T-helper 2 cell treated with Interferon-gamma antibody and Interleukin-4, amounts not matched to agents 5 μg/mL and 100 μg/mL, for 36 hours (primary cell): ENCODE data around the gene PDE8B.

Experiments
- DNase-seq: peaks from one replicate; pipeline ENCODE4 v3.0.0; 2021; ENCODE audit warnings: low spot score
- H3K27ac Mint-ChIP-seq: one replicate; pipeline ENCODE4 v1.8.0; 2021; ENCODE audit warnings: mild to moderate bottlenecking, mixed read lengths
- H3K27me3 Mint-ChIP-seq: one replicate; pipeline ENCODE4 v1.8.0; 2021; ENCODE audit warnings: low read depth, mixed read lengths
- H3K36me3 Mint-ChIP-seq: one replicate; pipeline ENCODE4 v1.8.0; 2021; ENCODE audit warnings: low read depth, mixed read lengths
- H3K4me1 Mint-ChIP-seq: one replicate; pipeline ENCODE4 v1.8.0; 2021; ENCODE audit warnings: low read depth, mixed read lengths
- H3K4me3 Mint-ChIP-seq: one replicate; pipeline ENCODE4 v1.8.0; 2022; ENCODE audit warnings: mild to moderate bottlenecking, moderate library complexity, mixed read lengths
- H3K9me3 Mint-ChIP-seq: one replicate; pipeline ENCODE4 v1.8.0; 2021; ENCODE audit warnings: mixed read lengths

The PDE8B gene, protein sequence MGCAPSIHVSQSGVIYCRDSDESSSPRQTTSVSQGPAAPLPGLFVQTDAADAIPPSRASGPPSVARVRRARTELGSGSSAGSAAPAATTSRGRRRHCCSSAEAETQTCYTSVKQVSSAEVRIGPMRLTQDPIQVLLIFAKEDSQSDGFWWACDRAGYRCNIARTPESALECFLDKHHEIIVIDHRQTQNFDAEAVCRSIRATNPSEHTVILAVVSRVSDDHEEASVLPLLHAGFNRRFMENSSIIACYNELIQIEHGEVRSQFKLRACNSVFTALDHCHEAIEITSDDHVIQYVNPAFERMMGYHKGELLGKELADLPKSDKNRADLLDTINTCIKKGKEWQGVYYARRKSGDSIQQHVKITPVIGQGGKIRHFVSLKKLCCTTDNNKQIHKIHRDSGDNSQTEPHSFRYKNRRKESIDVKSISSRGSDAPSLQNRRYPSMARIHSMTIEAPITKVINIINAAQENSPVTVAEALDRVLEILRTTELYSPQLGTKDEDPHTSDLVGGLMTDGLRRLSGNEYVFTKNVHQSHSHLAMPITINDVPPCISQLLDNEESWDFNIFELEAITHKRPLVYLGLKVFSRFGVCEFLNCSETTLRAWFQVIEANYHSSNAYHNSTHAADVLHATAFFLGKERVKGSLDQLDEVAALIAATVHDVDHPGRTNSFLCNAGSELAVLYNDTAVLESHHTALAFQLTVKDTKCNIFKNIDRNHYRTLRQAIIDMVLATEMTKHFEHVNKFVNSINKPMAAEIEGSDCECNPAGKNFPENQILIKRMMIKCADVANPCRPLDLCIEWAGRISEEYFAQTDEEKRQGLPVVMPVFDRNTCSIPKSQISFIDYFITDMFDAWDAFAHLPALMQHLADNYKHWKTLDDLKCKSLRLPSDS

DNA sequence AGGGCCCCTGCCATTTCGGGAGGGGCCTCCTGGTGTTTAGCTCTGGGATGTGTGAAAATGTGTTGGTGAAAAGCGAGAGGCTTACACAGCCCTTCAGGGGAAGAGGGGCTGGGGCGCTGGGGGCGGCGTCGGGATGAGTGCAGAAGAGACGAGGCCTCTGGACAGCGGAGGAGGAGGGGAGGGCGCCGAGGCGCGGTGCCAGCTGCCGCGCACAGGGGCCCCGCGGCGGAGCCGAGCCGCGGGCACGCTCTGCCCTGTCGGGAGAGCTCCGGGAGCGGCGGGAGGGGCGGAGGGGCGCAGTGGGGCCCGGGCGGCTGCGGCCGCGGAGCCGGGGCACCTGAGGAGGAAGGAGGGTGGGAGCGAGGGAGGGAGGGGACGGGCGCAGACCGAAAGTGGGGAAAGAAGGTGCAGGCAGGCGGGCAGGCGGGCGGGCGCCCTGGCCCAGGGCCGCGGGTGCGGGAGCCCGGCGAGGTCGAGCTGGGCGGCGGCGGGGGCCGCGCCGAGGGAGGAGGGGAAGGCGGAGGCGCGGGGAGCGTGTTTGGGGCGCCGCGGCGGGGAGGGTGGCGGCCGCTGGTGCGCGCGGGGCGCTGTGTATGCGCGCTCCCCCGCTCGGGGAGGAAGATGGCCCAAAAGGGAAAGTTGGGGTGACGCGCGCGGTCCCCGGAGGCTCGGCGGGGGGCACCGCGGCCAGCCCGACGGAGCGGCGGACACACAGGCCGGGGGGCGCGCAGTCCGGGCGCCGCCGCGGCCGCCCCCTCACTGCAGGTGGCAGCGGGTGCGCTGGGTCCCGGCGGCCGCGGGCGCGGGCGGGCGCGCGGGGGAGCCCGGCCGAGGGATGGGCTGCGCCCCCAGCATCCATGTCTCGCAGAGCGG is at the start of gene PDE8B:
TSS of gene PDE8B (plus strand) at position 590 of the 873 bp plus-strand sequence. CDS start at position 836, 246 bp downstream.
- Mint-ChIP-seq H3K27ac (peak within 1 kb of the TSS; percentile 41), H3K27me3 (peaks cover 64% of the 10 kb centered on the region), H3K4me3 (peak within 1 kb of the TSS; percentile 87), H3K4me1 (peaks cover 11% of the 10 kb centered on the region), H3K36me3 (no peaks in the 10 kb centered on the region), H3K9me3 (no peaks in the 10 kb centered on the region)
- DNase-seq: no peak

DNA sequence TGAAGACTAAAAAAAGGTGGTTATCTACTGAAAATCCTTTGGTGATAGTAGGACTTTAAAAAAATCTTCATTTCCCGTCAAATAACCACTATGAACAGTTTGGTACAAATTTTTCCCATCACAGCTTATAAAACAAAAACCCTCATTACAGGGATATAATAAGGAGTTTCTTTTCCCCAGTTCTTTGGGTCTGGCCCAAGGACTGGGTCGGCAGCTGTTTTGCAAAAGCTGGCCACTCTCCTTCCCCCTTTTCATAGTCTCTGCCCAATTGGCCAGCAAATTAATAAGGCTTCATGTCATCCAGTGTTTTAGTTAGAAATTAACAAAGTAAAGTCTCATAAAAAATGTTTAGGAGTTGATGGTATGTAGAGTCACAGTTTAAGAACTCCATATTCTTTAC is 47.0 kb upstream of the PDE8B start:
- no peak for DNase-seq
- no peaks in the 10 kb centered on the region for H3K4me1 Mint-ChIP-seq
- no peaks in the 10 kb centered on the region for H3K9me3 Mint-ChIP-seq
- no peak overlapping the region for H3K27ac Mint-ChIP-seq
- H3K36me3 Mint-ChIP-seq: no peaks in the 10 kb centered on the region
- H3K27me3 Mint-ChIP-seq: peaks cover 8% of the 10 kb centered on the region
- H3K4me3 Mint-ChIP-seq: no peak overlapping the region

DNA sequence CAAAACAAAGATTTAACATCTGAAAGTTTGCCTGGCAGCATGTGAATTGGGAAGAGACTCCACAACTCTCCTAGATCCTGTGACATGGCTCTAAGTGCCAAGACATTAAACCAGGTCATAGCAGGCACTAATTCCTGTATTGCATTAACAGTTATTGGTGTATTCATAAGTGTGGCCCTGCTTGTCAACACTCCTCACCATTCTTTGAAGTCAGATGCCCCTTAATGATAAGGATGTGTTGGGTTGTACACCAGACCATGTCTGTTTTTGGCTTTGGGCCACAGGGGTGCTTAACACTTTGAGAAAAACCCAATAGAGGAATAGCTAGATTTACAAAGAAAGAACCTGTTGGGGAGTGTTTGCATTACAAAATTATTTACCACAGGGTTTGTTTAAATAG is 43.4 kb upstream of the PDE8B start:
- no peak overlapping the region for H3K27ac Mint-ChIP-seq
- no peaks in the 10 kb centered on the region for H3K9me3 Mint-ChIP-seq
- peaks cover 11% of the 10 kb centered on the region for H3K27me3 Mint-ChIP-seq
- DNase-seq: no peak
- H3K4me3 Mint-ChIP-seq: no peak overlapping the region
- no peaks in the 10 kb centered on the region for H3K4me1 Mint-ChIP-seq
- no peaks in the 10 kb centered on the region for H3K36me3 Mint-ChIP-seq

DNA sequence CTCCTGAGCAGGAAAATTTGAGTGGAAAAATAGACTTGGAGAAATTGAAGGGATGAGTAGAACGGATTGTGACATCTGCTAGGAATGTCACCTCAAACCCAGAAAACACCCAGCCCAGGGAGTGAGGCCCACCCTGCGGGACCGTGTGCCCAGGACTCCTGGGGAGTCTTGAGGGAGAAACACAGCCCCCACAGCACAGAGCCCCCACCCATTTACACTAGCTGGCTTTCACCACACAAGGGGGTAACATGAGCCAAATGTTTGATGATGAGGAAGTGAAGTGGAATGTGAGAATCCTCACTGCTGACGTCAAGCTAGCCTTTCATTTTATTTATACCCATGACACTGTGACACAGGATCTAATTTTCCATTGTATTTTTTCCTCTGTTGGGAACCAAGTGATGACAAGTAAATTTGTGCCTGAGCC is 42.8 kb upstream of the PDE8B start:
- H3K27me3 Mint-ChIP-seq: peaks cover 11% of the 10 kb centered on the region
- H3K4me3 Mint-ChIP-seq: no peak overlapping the region
- H3K9me3 Mint-ChIP-seq: no peaks in the 10 kb centered on the region
- no peaks in the 10 kb centered on the region for H3K4me1 Mint-ChIP-seq
- DNase-seq: no peak
- no peaks in the 10 kb centered on the region for H3K36me3 Mint-ChIP-seq
- no peak overlapping the region for H3K27ac Mint-ChIP-seq

DNA sequence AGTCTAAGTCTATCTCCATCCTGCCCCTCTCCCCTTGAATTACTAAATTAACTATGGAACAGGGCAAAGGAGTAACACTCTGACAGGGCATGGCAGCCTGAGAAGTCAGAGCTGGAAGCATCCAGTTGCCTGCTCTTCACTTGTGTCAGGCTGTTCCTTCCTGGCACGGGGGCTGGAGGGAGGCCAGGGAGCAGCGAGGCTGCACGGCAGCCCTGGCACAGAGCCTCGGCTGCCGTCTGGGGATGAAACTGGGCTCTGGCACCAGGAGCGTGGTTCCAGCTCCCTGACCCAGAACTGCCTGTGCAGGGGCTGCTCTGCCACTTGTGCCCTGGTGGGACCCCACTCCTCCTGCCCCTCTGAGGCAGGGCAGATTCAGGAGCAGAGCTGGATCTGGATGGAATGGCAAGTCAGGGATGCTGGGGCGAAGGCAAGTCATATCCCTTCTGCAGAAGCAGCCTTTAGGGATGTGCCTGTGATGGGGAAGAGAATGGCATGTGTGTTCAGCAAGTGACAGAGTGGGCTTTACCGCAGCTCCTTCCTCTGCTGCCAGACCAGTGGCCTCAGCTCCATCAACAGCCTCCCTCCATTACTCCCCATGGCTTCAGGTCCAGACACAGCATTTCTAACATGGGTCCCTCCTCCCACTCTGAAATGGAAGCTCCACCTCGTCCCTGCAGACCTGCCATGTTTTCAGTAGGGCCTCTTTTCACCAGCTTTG is 42.2 kb upstream of the PDE8B start:
- no peaks in the 10 kb centered on the region for H3K36me3 Mint-ChIP-seq
- DNase-seq: no peak
- no peaks in the 10 kb centered on the region for H3K9me3 Mint-ChIP-seq
- no peak overlapping the region for H3K27ac Mint-ChIP-seq
- no peak overlapping the region for H3K4me3 Mint-ChIP-seq
- H3K27me3 Mint-ChIP-seq: peaks cover 11% of the 10 kb centered on the region
- H3K4me1 Mint-ChIP-seq: no peaks in the 10 kb centered on the region

DNA sequence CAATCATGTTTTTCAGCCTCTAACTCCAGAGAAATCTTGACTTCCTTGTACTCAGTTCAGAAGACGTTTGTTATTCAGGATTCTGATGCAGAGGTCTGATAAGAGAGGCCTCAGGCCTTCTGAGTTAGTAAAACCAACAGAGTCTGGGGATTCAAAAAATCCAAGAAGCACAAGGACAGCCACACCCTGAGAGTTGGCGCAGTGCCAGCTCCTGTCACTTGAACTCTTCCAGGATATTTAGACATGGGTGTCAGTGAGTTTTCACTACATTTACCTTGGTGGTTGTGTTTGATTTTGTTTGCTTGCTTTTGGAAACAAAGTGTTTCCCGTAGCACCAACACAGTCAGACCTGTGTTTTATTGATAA is 41.6 kb upstream of the PDE8B start:
- H3K4me1 Mint-ChIP-seq: no peaks in the 10 kb centered on the region
- no peak for DNase-seq
- no peaks in the 10 kb centered on the region for H3K9me3 Mint-ChIP-seq
- H3K27ac Mint-ChIP-seq: no peak overlapping the region
- peaks cover 6% of the 10 kb centered on the region for H3K27me3 Mint-ChIP-seq
- no peaks in the 10 kb centered on the region for H3K36me3 Mint-ChIP-seq
- H3K4me3 Mint-ChIP-seq: no peak overlapping the region

DNA sequence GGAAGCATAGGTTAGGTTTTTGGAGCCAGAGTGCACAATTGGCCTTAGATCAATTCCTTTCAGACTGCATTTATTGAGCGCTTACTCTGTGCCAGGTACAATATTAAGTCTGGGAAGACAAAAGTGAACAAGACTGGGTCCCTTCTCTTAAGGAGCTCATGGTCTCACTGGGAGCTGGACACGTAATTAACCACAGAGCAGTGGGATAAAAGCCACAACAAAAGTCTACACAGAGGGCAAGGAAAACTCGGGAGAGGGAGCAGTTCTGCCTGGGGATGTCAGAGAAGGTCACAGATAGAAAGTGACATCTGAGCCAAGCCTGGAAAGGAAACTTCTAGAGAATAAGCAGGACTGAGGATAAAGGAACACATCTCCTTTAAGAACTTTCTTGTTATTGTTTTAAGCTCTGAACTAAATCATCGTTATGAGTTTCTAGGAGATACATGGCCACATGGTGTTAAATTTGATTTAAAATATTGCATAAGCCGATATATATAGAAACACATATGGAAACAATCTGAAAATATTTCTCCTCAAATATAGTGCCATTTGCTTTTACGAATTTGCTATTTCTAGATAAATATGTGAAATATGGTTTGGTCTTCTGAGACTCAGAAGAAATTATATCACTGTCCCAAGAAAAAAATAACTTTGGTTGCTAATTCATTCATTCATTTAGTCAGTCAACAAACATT is 40.1 kb upstream of the PDE8B start:
- Mint-ChIP-seq H3K9me3 (no peaks in the 10 kb centered on the region), H3K27me3 (peaks cover 6% of the 10 kb centered on the region), H3K4me3 (no peak overlapping the region), H3K36me3 (no peaks in the 10 kb centered on the region), H3K27ac (no peak overlapping the region), H3K4me1 (no peaks in the 10 kb centered on the region)
- DNase-seq: no peak

DNA sequence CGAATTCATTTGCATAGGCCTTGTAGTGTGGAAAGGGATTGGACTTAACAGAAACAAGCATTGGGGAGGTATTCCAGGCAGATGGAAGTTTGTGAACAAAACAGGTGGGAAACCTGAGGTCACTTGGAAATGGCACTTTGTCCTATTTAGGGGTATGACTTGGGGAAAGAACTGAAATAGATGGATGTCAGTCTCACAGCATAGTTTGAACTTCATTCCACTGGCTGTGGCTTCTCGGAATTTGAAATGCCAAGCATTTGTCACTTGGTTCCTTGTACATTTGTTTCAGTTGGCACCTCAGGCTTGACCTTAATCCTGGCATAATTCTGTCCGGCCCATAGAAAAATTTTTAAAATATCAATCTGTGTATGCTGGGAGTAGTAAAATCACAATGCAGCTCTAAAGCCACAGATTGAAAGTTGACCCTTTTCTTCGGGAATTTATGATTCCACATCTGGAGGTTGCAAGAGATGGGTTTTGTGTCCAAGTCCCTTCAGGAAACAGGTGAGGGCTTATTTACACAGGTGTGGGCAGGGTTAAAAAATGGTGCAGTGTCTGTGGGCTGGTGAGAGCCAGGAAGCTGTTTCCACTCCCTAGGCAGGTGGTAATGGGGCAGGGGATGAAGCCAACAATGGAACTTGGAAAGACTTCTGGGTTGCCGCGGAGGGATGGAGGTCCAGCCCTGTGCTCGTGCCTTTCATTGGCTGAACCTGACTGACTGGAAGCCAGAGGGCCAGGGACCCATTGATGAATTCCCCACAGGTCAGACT is 39.2 kb upstream of the PDE8B start:
- Mint-ChIP-seq H3K4me1 (no peaks in the 10 kb centered on the region), H3K27ac (no peak overlapping the region), H3K9me3 (no peaks in the 10 kb centered on the region), H3K36me3 (no peaks in the 10 kb centered on the region), H3K4me3 (no peak overlapping the region), H3K27me3 (peaks cover 6% of the 10 kb centered on the region)
- DNase-seq: no peak

DNA sequence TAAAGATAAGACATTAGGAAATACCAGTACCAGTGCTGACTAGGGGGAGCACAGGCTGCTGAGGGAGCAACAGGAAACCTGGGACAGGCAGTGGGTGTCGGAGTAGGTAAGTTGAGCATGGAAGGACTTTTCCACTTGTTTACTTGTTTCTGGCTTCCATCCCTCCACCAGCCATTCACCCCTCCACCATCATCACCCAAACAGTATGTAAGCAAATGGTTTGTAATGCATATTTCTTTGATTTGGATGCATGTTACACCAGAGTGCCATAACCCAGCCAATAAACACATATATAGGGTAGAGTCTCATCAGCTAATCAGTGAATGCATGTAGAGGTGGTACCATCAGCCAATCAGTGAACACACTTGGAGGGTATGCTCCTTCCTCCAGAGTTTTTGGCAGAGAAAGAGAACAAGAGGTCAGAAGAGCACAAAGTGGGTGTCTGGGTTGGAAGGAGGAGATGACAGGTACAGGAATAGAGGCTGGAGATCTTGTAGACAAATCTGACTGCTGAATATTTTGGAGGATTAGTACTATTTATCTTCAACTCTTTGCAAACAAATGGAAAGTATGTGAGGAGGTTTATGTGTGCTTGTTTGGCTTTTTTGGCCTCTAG is 37.7 kb upstream of the PDE8B start:
- H3K27me3 Mint-ChIP-seq: peaks cover 10% of the 10 kb centered on the region
- no peaks in the 10 kb centered on the region for H3K9me3 Mint-ChIP-seq
- no peak for DNase-seq
- H3K4me1 Mint-ChIP-seq: no peaks in the 10 kb centered on the region
- no peaks in the 10 kb centered on the region for H3K36me3 Mint-ChIP-seq
- no peak overlapping the region for H3K27ac Mint-ChIP-seq
- no peak overlapping the region for H3K4me3 Mint-ChIP-seq

DNA sequence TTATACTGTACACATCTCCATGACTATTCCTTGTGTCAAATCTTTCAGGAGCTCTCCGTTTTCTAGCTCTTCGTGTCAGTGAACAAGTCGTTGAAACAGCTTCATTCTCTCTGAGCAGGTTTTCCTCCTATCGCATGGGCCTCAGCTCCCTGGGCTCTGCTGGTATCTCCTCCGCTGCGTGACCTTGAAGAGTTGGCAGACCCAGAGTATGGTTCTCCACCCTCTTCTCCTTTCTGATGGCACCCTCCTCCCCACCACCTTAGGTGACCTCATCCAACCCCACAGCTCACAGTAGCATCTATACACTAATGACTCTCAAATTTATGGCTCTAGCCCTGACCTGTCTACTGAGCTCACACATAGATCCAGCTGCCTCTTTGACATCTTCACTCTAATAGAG is 36.0 kb upstream of the PDE8B start:
- Mint-ChIP-seq H3K27me3 (peaks cover 23% of the 10 kb centered on the region), H3K9me3 (no peaks in the 10 kb centered on the region), H3K4me3 (no peak overlapping the region), H3K4me1 (no peaks in the 10 kb centered on the region), H3K27ac (no peak overlapping the region), H3K36me3 (no peaks in the 10 kb centered on the region)
- DNase-seq: no peak

DNA sequence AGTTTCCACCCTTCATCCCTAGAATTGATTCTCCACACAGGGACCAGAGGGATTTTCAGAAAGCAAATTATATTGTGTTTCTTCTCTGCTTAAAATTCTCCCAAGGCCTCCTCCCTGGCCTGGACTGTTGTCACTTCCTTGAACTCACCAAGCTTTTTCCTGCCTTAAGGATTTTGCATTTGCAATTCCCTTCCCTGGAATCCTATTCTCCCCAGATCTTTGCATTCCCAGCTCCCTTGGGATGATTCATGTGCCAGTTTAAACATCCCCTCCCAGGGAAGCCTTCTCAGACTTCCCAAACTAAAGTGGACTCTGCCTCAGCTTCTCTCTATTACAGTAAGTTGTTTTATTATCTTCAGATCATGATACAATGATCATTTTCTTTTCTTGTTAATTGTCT is 35.2 kb upstream of the PDE8B start:
- Mint-ChIP-seq H3K27ac (no peak overlapping the region), H3K9me3 (no peaks in the 10 kb centered on the region), H3K36me3 (no peaks in the 10 kb centered on the region), H3K4me1 (no peaks in the 10 kb centered on the region), H3K4me3 (no peak overlapping the region), H3K27me3 (peaks cover 25% of the 10 kb centered on the region)
- no peak for DNase-seq

DNA sequence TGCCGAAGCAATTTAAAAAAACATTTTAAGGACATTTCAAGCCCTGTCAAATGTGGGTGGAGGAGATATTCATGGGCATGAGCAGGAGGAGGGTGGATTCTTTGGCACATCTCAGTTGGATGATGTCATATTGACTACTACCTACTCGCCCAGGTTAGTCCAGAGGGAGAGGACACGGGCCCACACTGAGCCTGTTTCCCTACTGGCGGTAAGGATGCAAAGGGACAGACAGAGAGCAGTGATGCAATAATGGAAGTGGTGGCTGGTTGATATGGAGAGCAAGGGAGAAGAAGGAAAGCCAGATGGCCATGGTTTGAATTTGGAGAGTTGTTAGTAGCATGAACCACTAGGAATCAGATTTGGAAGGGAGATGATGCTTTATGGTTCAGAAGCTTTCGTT is 34.1 kb upstream of the PDE8B start:
- H3K4me3 Mint-ChIP-seq: no peak overlapping the region
- H3K4me1 Mint-ChIP-seq: no peaks in the 10 kb centered on the region
- H3K36me3 Mint-ChIP-seq: no peaks in the 10 kb centered on the region
- H3K27ac Mint-ChIP-seq: no peak overlapping the region
- no peaks in the 10 kb centered on the region for H3K9me3 Mint-ChIP-seq
- peaks cover 35% of the 10 kb centered on the region for H3K27me3 Mint-ChIP-seq
- DNase-seq: no peak
